ENCODE results near the gene SIN3B. TPM values are rescaled to one million over a fixed set of nuclear protein-coding genes. Genes with fewer than 3 reads are reported as not detected.

Gene SIN3B
- polyA plus RNA-seq, 2 of the 4 experiments (the other 2 are of a cell fraction), result 12.2 to 21.3 TPM

DNA sequence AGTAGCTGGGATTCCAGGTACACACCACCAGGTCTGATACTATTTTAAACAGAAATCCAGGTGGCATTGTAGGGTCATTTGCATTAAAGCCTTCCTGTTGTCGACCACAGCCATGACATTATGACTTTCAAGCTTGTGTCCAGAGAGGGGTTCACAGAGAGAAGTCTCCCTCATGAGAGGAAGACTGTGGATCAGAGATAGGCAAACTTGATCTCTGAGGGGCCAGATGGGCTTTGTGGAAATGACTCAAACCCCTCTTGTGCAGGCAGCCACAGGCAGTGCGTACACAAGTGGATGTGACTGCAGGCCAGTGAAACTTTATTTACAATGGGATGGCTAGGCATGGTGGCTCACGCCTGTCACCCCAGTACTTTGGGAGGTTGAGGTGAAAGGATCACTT, 31.8 kb downstream of the SIN3B start:
- no peak for FAIRE-seq
- 89% methylated on average over 3 of the region's 3 CpGs for WGBS (ENCODE audit: missing lambda C conversion rate)
- CTCF ChIA-PET, result interaction anchor here (0.7 to 1.0 kb wide), 2 partner anchors 89 to 191 kb away, joined by 3 read pairs; no protein-coding TSS in a partner anchor
- H3K4me3 ChIP-seq, result no peak overlapping the region
- no peaks in the 10 kb centered on the region for H3K9me3 ChIP-seq
- POLR2A ChIA-PET, result no interaction called here
- H3K4me2 ChIP-seq, result no peak overlapping the region
- ATAC-seq, result no peak
- no peak for DNase-seq (ENCODE audit: low read depth in 1 of 2, low spot score in 1 of 2)
- TF ChIP-seq HEYL (CRISPR knock-in tag; IDR thresholded peaks at IDR 0.05), result no peak
- no peak for TF ChIP-seq CHD4 (IDR thresholded peaks at IDR 0.05; ENCODE audit: borderline replicate concordance)
- no peak for TF ChIP-seq RNF2 (IDR thresholded peaks at IDR 0.05; ENCODE audit: borderline replicate concordance, low read depth)
- TF ChIP-seq TP53 (CRISPR knock-in tag; IDR thresholded peaks at IDR 0.05), result no peak
- TF ChIP-seq, protein P1, sequence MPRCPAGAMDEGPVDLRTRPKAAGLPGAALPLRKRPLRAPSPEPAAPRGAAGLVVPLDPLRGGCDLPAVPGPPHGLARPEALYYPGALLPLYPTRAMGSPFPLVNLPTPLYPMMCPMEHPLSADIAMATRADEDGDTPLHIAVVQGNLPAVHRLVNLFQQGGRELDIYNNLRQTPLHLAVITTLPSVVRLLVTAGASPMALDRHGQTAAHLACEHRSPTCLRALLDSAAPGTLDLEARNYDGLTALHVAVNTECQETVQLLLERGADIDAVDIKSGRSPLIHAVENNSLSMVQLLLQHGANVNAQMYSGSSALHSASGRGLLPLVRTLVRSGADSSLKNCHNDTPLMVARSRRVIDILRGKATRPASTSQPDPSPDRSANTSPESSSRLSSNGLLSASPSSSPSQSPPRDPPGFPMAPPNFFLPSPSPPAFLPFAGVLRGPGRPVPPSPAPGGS (IDR thresholded peaks at IDR 0.05), result no peak
- no peak for TF ChIP-seq PHF8 (IDR thresholded peaks at IDR 0.05; ENCODE audit: borderline replicate concordance, low read depth)
- TF ChIP-seq MYC (IDR thresholded peaks at IDR 0.05; ENCODE audit: borderline replicate concordance, low read length), result no peak
- TF ChIP-seq EHMT2 (IDR thresholded peaks at IDR 0.05; ENCODE audit: low read depth), result no peak
- no peak for TF ChIP-seq CHD2 (IDR thresholded peaks at IDR 0.05; ENCODE audit: low read length, partially characterized antibody)
- TF ChIP-seq, protein P2, sequence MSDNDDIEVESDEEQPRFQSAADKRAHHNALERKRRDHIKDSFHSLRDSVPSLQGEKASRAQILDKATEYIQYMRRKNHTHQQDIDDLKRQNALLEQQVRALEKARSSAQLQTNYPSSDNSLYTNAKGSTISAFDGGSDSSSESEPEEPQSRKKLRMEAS (IDR thresholded peaks at IDR 0.05), result no peak
- no peak for TF ChIP-seq MAFK (IDR thresholded peaks at IDR 0.05; ENCODE audit: partially characterized antibody)
- TF ChIP-seq, protein P3, sequence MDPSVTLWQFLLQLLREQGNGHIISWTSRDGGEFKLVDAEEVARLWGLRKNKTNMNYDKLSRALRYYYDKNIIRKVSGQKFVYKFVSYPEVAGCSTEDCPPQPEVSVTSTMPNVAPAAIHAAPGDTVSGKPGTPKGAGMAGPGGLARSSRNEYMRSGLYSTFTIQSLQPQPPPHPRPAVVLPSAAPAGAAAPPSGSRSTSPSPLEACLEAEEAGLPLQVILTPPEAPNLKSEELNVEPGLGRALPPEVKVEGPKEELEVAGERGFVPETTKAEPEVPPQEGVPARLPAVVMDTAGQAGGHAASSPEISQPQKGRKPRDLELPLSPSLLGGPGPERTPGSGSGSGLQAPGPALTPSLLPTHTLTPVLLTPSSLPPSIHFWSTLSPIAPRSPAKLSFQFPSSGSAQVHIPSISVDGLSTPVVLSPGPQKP (IDR thresholded peaks at IDR 0.05; ENCODE audit: low read depth, low read length), result no peak
- TF ChIP-seq TFCP2L1 (CRISPR knock-in tag; IDR thresholded peaks at IDR 0.05), result no peak
- no peak for TF ChIP-seq JUN (IDR thresholded peaks at IDR 0.05)
- no peak for TF ChIP-seq ZNF302 (CRISPR knock-in tag; IDR thresholded peaks at IDR 0.05)
- TF ChIP-seq HOXB5 (CRISPR knock-in tag; IDR thresholded peaks at IDR 0.05), result no peak
- no peak for TF ChIP-seq KDM5A (IDR thresholded peaks at IDR 0.05)
- no peak overlapping the region for H3K27ac ChIP-seq
- no peaks in the 10 kb centered on the region for H3K4me1 ChIP-seq

DNA sequence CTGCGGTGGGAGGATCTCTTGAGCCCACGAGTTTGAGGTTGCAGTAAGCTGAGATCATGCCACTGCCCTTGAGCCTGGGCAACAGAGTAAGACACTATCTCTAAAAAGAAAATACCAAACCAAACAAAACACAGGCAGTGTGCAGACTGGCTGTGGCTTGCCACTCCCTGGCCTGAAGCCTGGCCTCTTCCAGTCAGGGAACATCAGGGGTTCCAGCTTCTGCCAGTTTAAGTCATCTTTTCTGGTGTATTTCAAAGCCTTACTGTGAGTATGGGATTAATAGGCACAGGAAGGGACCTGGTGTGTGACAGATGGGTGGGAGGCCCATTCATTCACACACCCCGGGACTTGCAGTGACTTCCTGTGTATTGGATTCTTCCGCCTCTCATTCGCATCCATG, 32.6 kb downstream of the SIN3B start:
- Histone ChIP-seq H3K4me3 (no peak overlapping the region), H3K27ac (no peak overlapping the region), H3K4me1 (no peaks in the 10 kb centered on the region), H3K4me2 (no peak overlapping the region), H3K9me3 (no peaks in the 10 kb centered on the region)
- DNase-seq (ENCODE audit: low read depth in 1 of 2, low spot score in 1 of 2) (no peak), ATAC-seq (no peak), FAIRE-seq (no peak)
- ChIA-PET CTCF (interaction anchor here (1.0 kb wide), 1 partner anchor 191 kb away, joined by 3 read pairs; no protein-coding TSS in a partner anchor), POLR2A (no interaction called here)
- TF ChIP-seq, protein P4, sequence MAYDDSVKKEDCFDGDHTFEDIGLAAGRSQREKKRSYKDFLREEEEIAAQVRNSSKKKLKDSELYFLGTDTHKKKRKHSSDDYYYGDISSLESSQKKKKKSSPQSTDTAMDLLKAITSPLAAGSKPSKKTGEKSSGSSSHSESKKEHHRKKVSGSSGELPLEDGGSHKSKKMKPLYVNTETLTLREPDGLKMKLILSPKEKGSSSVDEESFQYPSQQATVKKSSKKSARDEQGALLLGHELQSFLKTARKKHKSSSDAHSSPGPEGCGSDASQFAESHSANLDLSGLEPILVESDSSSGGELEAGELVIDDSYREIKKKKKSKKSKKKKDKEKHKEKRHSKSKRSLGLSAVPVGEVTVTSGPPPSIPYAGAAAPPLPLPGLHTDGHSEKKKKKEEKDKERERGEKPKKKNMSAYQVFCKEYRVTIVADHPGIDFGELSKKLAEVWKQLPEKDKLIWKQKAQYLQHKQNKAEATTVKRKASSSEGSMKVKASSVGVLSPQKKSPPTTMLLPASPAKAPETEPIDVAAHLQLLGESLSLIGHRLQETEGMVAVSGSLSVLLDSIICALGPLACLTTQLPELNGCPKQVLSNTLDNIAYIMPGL (CRISPR knock-in tag; IDR thresholded peaks at IDR 0.05; ENCODE audit: borderline replicate concordance), result no peak
- TF ChIP-seq FOSB (CRISPR knock-in tag; IDR thresholded peaks at IDR 0.05) (no peak), MAFK (IDR thresholded peaks at IDR 0.05; ENCODE audit: partially characterized antibody) (no peak)
- 90% methylated on average over 5 of the region's 5 CpGs for WGBS (ENCODE audit: missing lambda C conversion rate)

DNA sequence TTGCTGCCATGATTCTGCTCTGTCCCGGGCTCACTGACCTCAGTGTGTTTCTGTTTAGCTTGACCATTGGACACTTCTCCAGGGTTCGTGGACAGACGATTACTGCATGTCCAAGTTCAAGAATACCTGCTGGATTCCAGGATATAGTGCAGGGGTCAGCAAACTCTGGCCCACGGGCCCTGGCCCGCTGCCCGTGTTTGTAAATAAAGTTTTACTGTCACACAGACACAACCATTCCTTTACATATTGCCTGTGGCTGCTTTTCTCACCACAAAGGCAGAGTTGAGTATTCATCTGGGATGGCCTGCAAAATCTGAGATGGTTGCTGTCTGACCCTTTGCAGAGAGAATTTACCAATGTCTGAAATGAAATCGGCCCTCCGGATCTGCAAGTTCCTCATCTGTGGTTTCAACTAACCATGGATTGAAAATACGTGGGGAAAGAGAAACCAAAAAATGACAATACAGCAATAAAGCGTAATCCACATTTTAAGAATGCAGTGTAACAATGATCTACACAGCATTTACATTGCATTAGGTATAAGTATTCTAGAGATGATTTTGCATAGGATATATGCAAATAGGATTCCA, 33.7 kb downstream of the SIN3B start:
- Histone ChIP-seq H3K9me3 (no peaks in the 10 kb centered on the region), H3K4me1 (no peaks in the 10 kb centered on the region), H3K27ac (no peak overlapping the region), H3K4me3 (no peak overlapping the region), H3K4me2 (no peak overlapping the region)
- ATAC-seq (no peak), FAIRE-seq (no peak), DNase-seq (ENCODE audit: low read depth in 1 of 2, low spot score in 1 of 2) (no peak)
- ChIA-PET CTCF (no interaction called here), POLR2A (no interaction called here)
- 88% methylated on average over 10 of the region's 10 CpGs for WGBS (ENCODE audit: missing lambda C conversion rate)
- TF ChIP-seq HDAC2 (IDR thresholded peaks at IDR 0.05), result no peak
- no peak for TF ChIP-seq POLR2A (IDR thresholded peaks at IDR 0.05; ENCODE audit: low read length)
- TF ChIP-seq HOXA7 (CRISPR knock-in tag; IDR thresholded peaks at IDR 0.05), result no peak
- TF ChIP-seq TP53 (CRISPR knock-in tag; IDR thresholded peaks at IDR 0.05), result no peak
- no peak for TF ChIP-seq FOXS1 (CRISPR knock-in tag; IDR thresholded peaks at IDR 0.05)
- no peak for TF ChIP-seq BHLHE40 (IDR thresholded peaks at IDR 0.05; ENCODE audit: low read depth, low read length)
- TF ChIP-seq, protein P5, sequence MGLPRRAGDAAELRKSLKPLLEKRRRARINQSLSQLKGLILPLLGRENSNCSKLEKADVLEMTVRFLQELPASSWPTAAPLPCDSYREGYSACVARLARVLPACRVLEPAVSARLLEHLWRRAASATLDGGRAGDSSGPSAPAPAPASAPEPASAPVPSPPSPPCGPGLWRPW (IDR thresholded peaks at IDR 0.05), result no peak
- TF ChIP-seq CBX8 (IDR thresholded peaks at IDR 0.05), result no peak
- TF ChIP-seq NFE2L2 (conservative IDR thresholded peaks at IDR 0.05; ENCODE audit: low read length), result no peak
- TF ChIP-seq, protein P6, sequence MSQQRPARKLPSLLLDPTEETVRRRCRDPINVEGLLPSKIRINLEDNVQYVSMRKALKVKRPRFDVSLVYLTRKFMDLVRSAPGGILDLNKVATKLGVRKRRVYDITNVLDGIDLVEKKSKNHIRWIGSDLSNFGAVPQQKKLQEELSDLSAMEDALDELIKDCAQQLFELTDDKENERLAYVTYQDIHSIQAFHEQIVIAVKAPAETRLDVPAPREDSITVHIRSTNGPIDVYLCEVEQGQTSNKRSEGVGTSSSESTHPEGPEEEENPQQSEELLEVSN (IDR thresholded peaks at IDR 0.05; ENCODE audit: borderline replicate concordance, low read depth), result no peak
- TF ChIP-seq RCOR1 (IDR thresholded peaks at IDR 0.05; ENCODE audit: low read depth, low read length), result no peak
- TF ChIP-seq ZNF302 (CRISPR knock-in tag; IDR thresholded peaks at IDR 0.05), result no peak
- TF ChIP-seq, protein P7, sequence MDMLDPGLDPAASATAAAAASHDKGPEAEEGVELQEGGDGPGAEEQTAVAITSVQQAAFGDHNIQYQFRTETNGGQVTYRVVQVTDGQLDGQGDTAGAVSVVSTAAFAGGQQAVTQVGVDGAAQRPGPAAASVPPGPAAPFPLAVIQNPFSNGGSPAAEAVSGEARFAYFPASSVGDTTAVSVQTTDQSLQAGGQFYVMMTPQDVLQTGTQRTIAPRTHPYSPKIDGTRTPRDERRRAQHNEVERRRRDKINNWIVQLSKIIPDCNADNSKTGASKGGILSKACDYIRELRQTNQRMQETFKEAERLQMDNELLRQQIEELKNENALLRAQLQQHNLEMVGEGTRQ (IDR thresholded peaks at IDR 0.05), result no peak
- no peak for TF ChIP-seq NPAS2 (CRISPR knock-in tag; IDR thresholded peaks at IDR 0.05; ENCODE audit: borderline replicate concordance)
